HFFc6 (cell line): ENCODE results near the gene CYP27A1. TPM values are rescaled to one million over a fixed set of nuclear protein-coding genes. Genes with fewer than 3 reads are reported as not detected.

Source experiments
- DNase-seq: peaks from one replicate; pipeline ENCODE4 v3.0.0-alpha.2; 2018
- H3K27ac Mint-ChIP-seq: 2 replicates; pipeline ENCODE4 v1.8.0; 2020; ENCODE audit warnings: mild to moderate bottlenecking, mixed read lengths
- H3K27me3 Mint-ChIP-seq: 2 replicates; pipeline ENCODE4 v1.8.0; 2021; ENCODE audit warnings: mild to moderate bottlenecking, moderate library complexity, mixed read lengths; ENCODE audit not compliant: insufficient read depth
- H3K36me3 Mint-ChIP-seq: 2 replicates; pipeline ENCODE4 v1.8.0; 2021; ENCODE audit warnings: low read depth, mixed read lengths
- H3K4me1 Mint-ChIP-seq: 2 replicates; pipeline ENCODE4 v1.8.0; 2020; ENCODE audit warnings: low read depth, mixed read lengths
- H3K4me3 Mint-ChIP-seq: 2 replicates; pipeline ENCODE4 v1.8.0; 2020; ENCODE audit warnings: mild to moderate bottlenecking, moderate library complexity, mixed read lengths
- H3K9me3 Mint-ChIP-seq: 2 replicates; pipeline ENCODE4 v1.8.0; 2020; ENCODE audit warnings: mild to moderate bottlenecking, mixed read lengths
- CTCF ChIP-seq: fragments of 200-600 bp; sonication (generic); IDR thresholded peaks from 2 replicates; pipeline ENCODE4 v1.5.0; 2021; ENCODE audit warnings: antibody characterized with exemption, mild to moderate bottlenecking
- total RNA-seq, 6 experiments: library from RNA; stranded (reverse); fragmentation: NEBNext Ultra II Directional; extraction: Animal tissue kit (Norgen Biotek cat#: 25700); gene quantifications; 2 replicates in 1 of 6; 3 replicates in 5 of 6; pipeline ENCODE4 v1.2.3, GENCODE V29; 2021

Gene CYP27A1
- total RNA-seq, 6 experiments from 2014 or later = 0.18 to 0.26 (median 0.21) TPM; not detected in 2

- H3K27me3 Mint-ChIP-seq = peaks cover 3% of the 10 kb centered on the region
- peaks cover 21% of the 10 kb centered on the region for H3K9me3 Mint-ChIP-seq
- no peak overlapping the region for H3K4me3 Mint-ChIP-seq
- TF ChIP-seq CTCF = no peak
- no peak overlapping the region for H3K27ac Mint-ChIP-seq
- peaks cover 15% of the 10 kb centered on the region for H3K36me3 Mint-ChIP-seq
- DNase-seq = no peak
- peaks cover 6% of the 10 kb centered on the region; the same call in 1 of the 2 replicates for H3K4me1 Mint-ChIP-seq
These were observed 4.5 kb upstream of the CYP27A1 start for GRCh38 chr2:218777276-218777990.

GRCh38 chr2:218780046-218780445 lies 1.9 kb upstream of the CYP27A1 start:
- peaks cover 15% of the 10 kb centered on the region for H3K36me3 Mint-ChIP-seq
- no peak overlapping the region for H3K27ac Mint-ChIP-seq
- no peak for DNase-seq
- H3K4me3 Mint-ChIP-seq = no peak overlapping the region
- no peak for TF ChIP-seq CTCF
- H3K9me3 Mint-ChIP-seq = peaks cover 21% of the 10 kb centered on the region
- H3K4me1 Mint-ChIP-seq = peaks cover 6% of the 10 kb centered on the region; the same call in 1 of the 2 replicates
- H3K27me3 Mint-ChIP-seq = peaks cover 17% of the 10 kb centered on the region

- no peak for DNase-seq
- no peak for TF ChIP-seq CTCF
- H3K27ac Mint-ChIP-seq = no peak overlapping the region
These were observed 876 bp upstream of the CYP27A1 start for GRCh38 chr2:218780851-218781690.

GRCh38 chr2:218782528-218782844 lies 539 bp downstream of the CYP27A1 start:
- Mint-ChIP-seq H3K27ac (no peak overlapping the region), H3K36me3 (peaks cover 3% of the 10 kb centered on the region), H3K27me3 (peaks cover 18% of the 10 kb centered on the region), H3K9me3 (peaks cover 4% of the 10 kb centered on the region), H3K4me1 (peaks cover 6% of the 10 kb centered on the region; the same call in 1 of the 2 replicates), H3K4me3 (no peak overlapping the region)
- no peak for TF ChIP-seq CTCF
- DNase-seq = no peak

More at GRCh38 chr2:218780851-218781690, 876 bp upstream of the CYP27A1 start:
- H3K4me1 Mint-ChIP-seq = peaks cover 6% of the 10 kb centered on the region; the same call in 1 of the 2 replicates
- peaks cover 19% of the 10 kb centered on the region for H3K9me3 Mint-ChIP-seq
- peak overlapping the region; percentile 37 for H3K4me3 Mint-ChIP-seq
- peaks cover 12% of the 10 kb centered on the region for H3K36me3 Mint-ChIP-seq
- peaks cover 17% of the 10 kb centered on the region for H3K27me3 Mint-ChIP-seq

GRCh38 chr2:218783688-218784087 lies 1.7 kb downstream of the CYP27A1 start:
- no peak overlapping the region for H3K4me3 Mint-ChIP-seq
- no peak for TF ChIP-seq CTCF
- H3K27ac Mint-ChIP-seq = no peak overlapping the region

More at GRCh38 chr2:218783688-218784087, 1.7 kb downstream of the CYP27A1 start:
- Mint-ChIP-seq H3K27me3 (peaks cover 18% of the 10 kb centered on the region), H3K9me3 (no peaks in the 10 kb centered on the region), H3K36me3 (no peaks in the 10 kb centered on the region), H3K4me1 (peaks cover 6% of the 10 kb centered on the region; the same call in 1 of the 2 replicates)
- DNase-seq = no peak
